Measurements from ENCODE around the gene MORC2.

MORC2 gene

GRCh38 chr22:30923168-30923900 is 45.2 kb downstream of the MORC2 start:
- TF ChIP-seq, protein P1, sequence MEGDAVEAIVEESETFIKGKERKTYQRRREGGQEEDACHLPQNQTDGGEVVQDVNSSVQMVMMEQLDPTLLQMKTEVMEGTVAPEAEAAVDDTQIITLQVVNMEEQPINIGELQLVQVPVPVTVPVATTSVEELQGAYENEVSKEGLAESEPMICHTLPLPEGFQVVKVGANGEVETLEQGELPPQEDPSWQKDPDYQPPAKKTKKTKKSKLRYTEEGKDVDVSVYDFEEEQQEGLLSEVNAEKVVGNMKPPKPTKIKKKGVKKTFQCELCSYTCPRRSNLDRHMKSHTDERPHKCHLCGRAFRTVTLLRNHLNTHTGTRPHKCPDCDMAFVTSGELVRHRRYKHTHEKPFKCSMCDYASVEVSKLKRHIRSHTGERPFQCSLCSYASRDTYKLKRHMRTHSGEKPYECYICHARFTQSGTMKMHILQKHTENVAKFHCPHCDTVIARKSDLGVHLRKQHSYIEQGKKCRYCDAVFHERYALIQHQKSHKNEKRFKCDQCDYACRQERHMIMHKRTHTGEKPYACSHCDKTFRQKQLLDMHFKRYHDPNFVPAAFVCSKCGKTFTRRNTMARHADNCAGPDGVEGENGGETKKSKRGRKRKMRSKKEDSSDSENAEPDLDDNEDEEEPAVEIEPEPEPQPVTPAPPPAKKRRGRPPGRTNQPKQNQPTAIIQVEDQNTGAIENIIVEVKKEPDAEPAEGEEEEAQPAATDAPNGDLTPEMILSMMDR (IDR thresholded peaks at IDR 0.05; ENCODE audit: low read depth, low read length, missing control alignments): no peak
- no peak for DNase-seq (ENCODE audit: extremely low read depth, low read depth)
- H3K4me3 ChIP-seq (replicated peaks; ENCODE audit: low read depth, low read length): no peak overlapping the region

GRCh38 chr22:30922151-30922611 is 46.4 kb downstream of the MORC2 start:
- DNase-seq (ENCODE audit: extremely low read depth, low read depth): peak; percentile 4
- peak overlapping the region; percentile 28 for H3K4me3 ChIP-seq (replicated peaks; ENCODE audit: low read depth, low read length)
- TF ChIP-seq, protein P1 (IDR thresholded peaks at IDR 0.05; ENCODE audit: low read depth, low read length, missing control alignments): no peak

DNA sequence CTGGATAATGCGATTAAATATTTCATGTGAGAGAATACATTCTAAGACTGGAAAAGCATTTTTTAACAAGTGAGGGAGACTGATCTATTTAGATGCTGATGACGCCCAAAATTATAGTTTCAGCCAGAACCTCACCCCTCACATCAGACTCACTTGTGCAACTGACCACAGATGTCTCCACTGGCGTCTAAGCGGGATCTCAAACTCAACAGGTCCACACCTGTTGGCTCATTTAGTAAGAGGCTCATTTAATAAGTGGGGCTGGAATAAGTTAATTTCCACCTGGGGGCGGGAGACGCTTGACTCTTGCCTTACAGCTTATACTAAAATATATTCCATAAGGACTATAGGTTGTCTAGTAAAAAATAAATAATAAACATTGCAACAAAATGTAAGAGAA is 47.5 kb downstream of the MORC2 start:
- no peak for DNase-seq (ENCODE audit: extremely low read depth, low read depth)
- no peak overlapping the region for H3K4me3 ChIP-seq (replicated peaks; ENCODE audit: low read depth, low read length)
- TF ChIP-seq, protein P1 (IDR thresholded peaks at IDR 0.05; ENCODE audit: low read depth, low read length, missing control alignments): no peak

- DNase-seq (ENCODE audit: extremely low read depth, low read depth): peak; percentile 9
- TF ChIP-seq, protein P1 (IDR thresholded peaks at IDR 0.05; ENCODE audit: low read depth, low read length, missing control alignments): peak; percentile 94
- H3K4me3 ChIP-seq (replicated peaks; ENCODE audit: low read depth, low read length): no peak overlapping the region
Measured at GRCh38 chr22:30920407-30920806, 48.2 kb downstream of the MORC2 start.

- TF ChIP-seq, protein P1 (IDR thresholded peaks at IDR 0.05; ENCODE audit: low read depth, low read length, missing control alignments): no peak
- DNase-seq (ENCODE audit: extremely low read depth, low read depth): no peak
- no peak overlapping the region for H3K4me3 ChIP-seq (replicated peaks; ENCODE audit: low read depth, low read length)
Measured at GRCh38 chr22:30919973-30920372, 48.6 kb downstream of the MORC2 start.

DNA sequence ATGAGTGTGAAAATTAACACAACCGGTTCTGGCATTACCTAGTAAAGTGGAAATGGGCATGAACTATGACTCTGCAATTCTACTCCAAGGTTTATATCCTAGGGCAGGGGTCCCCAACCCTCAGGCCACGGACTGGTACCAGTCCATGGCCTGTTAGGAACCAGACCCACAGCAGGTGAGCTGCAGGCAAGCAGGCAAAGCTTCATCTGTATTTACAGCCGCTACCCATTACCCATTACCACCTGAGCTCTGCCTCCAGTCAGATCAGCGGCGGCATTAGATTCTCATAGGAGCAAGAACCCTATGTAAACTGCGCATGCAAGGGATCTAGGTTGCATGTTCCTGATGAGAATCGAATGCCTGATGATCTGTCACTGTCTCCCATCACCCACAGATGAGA is 49.8 kb downstream of the MORC2 start:
- TF ChIP-seq, protein P1 (IDR thresholded peaks at IDR 0.05; ENCODE audit: low read depth, low read length, missing control alignments): no peak
- H3K4me3 ChIP-seq (replicated peaks; ENCODE audit: low read depth, low read length): no peak overlapping the region
- no peak for DNase-seq (ENCODE audit: extremely low read depth, low read depth)
